NCI-H510A treated with DMSO at 0.1 percent for 48 hours (cell line): ENCODE data around the gene EQTN.
A peak's percentile ranks its signal among the peaks of the same experiment; 100 is the strongest.

Experiments
- DNase-seq: peaks from one replicate; lab custom pipeline; 2025; lab: John Stamatoyannopoulos, UW

The EQTN gene

DNA sequence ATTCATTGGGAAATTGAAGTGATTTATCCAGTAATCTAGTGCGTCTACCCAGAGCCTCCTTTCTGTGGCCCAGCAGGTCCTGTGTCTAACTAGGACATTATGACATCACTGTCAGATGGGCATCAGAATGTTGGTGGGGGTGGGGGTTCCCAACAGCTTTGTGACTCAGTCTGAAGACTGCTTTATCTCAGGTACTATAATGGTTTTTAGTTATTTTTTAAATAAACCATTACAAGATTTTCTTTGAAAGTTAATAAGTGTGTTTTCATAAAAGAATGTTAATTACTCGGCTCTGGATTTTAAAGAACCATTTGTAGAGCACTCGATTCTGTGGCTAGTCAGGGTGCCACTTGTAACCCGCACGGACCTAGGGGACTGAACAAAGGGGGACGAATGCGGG lies at the start of gene EQTN:
TSS of gene EQTN (minus strand) at position 101 of the 400 bp plus-strand sequence. CDS start at position 6, 95 bp downstream.
- no peak for DNase-seq

DNA sequence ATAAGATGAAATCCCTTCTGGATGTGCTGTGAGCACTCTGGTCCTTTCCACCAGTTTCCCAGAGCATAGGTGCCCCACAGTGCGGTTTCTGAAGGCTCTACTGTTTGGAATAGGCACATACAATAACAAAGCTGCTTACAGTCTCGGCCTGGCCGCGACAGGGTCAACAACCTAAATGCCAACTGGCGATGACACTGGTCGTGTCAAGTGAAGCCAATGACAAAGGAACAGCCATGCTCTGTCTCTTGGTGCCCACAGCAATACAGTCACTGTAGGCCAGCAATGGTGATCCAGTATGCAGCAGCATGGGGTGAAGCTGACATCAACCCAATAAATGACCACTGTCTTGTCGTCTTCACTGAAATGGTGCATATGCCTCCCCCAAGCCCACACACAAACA lies 47.8 kb upstream of the EQTN start:
- DNase-seq, result no peak

DNA sequence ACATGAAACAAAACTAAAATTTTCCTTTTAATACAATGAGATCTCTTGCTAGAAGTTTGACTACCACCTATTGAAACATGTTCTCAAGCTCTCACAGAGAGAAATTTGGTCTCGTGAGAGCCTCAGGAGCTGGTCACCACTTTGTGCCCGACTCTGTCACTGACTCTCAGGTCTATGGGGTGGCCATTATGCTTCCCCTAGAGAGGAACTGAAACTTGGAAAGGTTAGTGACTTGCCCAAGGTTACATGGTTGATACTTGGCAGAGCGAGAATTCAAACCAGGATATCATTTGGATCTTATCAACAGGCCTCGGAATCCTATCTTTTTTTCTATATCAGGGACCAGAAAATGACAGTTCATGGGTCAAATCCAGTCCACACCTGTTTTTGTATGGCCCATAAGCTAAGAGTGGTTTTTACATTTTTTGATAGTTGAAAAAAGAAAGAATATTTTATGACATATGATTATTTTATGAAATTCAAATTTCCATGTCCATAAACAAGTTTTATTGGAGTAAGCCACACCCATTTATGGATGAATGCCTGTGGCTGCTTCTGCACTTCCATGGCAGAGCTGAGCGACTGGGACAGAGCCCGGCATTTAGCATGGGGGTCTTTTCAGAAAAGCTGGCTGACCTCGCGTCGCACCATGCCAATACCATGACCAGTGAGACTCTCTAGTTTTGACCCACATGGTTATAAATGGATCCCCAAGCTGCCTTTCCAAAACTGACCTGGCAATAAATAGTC lies 44.8 kb upstream of the EQTN start:
- DNase-seq, result no peak

DNA sequence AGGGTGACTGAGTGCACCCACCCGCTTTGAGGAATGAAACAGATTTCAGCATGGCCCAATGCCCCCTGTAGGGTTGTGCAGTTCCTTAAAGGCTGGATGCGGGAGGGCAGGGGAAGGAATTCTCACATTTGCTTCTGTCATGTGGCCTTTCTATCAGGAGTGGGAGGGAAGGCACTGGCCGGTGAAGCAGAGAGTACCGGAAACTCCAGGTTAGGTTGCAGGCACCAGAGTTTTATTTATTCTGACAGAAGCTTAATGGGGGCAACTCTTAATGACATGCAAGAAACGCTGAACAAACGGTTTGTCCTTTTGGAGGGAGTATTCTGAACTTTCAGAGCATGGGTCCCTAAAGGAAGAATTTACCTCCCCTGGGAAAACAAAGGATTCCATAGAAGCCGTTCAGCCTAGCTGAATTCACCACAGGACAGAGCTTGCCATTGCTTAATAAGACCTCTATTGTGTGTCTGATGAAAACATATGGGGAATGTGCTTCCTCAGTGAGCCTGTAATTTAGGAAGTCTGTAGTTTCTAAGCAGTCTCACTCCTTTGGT lies 44.1 kb upstream of the EQTN start:
- no peak for DNase-seq

DNA sequence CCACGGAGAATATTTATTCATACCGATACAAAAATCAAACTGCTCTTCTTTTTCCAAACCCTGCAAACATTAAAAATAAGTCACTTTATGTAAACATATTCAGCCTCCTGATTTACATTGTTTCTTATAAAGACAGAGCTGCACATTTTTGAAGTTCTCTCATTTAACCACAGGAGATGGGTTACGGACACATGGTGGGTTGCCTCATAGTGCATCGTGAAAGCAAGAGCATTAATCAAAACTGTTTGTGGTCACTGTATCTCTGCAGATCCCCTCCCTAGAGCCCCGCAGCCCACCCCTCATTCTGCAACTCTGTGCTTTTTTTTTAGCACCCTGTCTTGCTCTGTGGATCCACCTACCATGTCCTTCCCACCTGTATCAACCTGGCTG lies 43.3 kb upstream of the EQTN start:
- DNase-seq, result no peak

DNA sequence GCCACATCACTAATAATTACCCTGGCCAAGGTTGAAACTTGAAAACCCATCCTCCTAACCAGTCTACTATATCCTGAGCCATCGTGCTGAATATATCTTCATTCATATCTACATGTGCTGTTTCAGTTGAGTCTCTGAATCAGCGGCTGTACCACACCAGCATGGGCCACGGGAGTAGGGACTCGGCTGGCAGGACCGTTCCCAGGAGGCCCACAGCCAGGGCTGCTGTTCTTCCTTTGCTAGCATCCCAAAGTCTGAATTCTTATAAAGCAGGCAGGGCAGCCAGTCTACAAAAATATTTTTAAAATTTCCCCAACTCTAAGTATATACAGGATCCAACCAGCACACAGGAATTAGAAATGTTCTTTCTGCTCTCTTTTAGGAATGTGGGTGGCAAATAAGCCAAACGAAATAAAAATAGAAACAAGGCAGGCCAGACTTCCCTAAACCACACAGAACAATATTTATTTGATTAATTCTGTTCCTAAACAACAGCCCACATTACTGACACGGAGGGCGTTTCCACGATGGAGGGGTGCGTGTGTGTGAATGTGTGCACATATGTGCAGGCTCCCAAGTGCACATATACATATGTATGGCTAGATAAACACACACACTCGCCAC lies 42.8 kb upstream of the EQTN start:
- DNase-seq, result no peak

DNA sequence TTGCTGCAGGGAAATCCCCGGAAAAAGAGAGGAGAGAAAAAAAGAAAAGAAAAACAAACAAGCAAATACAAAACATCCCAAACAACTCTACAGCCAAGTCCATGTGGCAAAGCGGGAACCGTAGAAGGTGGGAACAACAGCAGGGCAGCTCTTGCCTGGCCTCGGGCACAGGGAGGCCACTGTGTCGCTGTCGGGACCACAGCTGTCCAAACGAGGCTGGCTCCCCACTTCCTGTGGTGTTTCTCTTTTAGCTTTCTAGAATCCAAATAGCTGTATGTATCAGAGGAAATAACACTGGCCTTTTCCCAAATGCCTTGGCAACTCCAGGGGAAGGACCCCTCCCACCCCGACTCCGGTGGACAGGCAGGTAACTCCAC lies 41.6 kb upstream of the EQTN start:
- DNase-seq, result no peak

DNA sequence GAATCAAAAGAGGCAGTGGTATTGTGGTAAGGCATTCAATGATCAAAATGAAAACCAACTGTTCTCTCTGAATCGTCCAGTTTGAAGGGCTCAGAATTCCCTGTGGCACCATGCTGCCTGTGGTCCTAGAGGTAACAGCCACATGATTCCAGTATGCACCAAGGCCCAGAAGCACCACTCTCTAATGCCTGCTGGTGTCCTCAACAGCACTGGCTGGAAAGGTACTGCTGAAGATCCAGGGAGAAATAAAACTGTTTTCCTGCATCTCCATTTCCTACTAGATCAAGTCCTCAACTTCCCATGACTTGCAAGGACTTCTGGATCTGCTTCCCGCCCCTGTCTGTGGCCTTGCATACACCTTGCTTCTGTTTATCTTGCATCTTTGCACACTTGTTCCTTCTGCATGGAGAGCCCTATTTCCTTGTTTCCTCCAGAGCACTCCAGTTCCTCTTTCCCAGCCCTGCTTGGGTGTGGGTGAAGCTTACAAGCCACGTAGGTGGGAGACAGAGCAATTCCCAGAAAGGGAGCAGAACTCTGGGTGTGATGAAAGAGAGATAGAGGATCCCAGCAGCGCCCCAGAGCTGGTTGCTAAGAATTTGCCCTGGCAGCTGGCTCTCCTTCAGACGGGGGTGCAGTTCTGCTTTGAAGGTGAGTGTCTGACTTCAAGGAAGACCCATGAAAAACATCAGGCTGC lies 41.0 kb upstream of the EQTN start:
- no peak for DNase-seq

DNA sequence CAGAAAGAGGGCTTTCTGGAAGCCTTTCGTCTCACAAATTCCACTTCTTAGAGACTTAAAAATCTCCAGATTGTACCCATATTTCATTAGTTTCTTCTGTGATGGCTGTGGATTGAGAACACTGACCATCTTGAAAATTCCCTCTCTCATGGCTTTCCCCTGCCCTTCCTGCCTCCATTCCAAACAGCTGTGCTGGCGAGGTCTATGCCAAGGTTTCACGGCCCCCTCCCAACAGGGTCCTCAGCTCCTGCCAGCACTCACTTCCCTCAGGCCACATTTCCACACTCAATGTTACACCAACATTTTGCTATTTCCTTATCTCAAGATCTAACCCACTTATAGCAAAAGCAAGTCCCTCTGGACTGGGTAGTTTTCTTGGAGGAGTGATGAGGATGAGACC lies 40.3 kb upstream of the EQTN start:
- no peak for DNase-seq

DNA sequence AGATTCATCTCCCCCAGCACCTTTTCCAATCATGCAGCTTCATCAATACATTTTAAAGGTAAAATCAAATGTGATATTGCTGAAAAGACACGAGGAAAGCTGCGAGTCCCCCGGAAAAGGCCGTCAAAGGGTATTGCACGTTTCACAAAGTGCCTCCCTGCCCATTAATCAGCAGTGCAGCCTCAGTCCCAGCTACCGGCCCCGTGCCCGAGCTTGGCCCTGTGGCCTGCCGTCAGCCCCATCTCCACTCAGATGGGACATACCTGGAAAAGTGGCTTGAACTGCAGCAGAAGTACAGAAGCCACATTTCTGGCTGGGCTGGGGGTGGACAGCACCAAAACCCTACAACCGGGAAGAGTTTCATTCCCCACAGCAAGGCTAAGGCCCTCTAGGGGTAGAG lies 39.9 kb upstream of the EQTN start:
- no peak for DNase-seq

DNA sequence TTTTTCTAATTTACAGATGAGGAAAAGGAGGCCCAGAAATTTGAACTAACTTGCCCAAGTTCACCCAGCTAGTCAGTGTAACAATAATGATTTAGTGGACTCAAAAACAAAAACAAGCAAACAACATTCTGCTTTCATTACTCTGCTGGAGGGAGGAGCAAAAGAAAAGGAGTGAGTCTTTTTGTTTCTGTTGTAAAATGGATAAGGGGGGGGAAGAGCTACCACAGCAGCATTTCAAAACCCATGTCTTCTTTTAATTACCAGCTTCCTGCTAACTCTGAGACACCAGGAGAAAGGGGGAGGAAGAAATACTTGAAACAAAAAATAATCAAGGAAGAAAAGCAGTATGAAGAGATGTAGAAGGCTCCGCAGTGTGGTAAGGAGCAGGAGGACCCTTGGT lies 39.2 kb upstream of the EQTN start:
- no peak for DNase-seq

DNA sequence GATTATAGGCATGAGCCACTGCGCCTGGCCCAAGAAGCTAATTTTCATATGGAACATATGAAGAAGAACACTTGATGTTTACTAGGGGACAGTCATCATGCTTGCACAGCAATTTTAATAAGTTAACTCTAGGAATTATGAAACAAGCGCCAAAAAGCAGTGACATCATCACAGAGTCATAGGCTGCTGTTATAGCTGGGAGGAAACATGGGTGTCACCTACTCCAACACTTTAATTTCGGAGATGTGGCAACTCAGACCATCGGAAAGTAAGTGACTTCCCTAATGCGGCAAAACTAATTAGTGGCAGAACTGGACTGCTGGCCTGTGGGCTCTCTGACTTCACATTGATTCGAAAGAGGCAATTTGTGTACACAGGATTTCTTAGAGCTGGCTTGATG lies 38.1 kb upstream of the EQTN start:
- DNase-seq, result no peak

DNA sequence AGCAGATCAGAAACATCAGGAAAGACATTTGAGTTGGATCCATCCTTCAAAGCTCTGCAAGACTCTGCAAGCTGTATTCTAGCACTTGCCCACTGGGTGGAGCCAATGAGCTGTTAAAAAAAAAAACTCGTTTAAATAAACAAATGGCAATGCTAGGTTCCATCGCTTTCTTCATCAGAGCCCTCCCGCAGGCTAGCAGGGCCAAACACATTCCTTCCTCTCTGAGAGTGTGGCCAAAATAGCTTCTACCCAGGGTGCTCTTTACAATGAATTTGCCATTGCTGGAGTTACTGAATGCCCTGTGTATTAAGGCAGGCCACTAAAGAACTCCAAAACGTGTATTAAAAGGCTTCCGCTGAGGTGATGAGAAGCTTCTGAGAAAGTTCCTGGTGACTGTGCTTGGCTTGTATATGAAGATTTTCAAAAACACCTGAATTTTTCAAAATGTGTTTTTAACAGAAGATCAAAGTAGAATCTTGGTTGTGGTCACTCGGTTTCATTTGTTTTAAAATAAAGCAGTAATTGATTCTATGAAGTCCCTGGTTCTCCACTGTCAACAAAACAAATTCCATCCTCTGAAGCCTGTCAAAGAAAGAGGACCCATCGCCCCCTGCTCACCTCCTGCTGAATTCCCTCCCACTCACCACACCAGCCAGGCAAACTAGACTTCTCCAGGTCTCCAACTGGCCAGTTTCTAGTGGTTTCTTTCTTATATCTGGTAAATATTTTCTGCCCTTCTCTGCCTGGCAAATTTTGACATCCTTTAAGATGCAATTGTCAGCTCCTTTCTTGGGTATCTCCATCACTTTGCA lies 36.5 kb upstream of the EQTN start:
- DNase-seq, result peak; percentile 39

DNA sequence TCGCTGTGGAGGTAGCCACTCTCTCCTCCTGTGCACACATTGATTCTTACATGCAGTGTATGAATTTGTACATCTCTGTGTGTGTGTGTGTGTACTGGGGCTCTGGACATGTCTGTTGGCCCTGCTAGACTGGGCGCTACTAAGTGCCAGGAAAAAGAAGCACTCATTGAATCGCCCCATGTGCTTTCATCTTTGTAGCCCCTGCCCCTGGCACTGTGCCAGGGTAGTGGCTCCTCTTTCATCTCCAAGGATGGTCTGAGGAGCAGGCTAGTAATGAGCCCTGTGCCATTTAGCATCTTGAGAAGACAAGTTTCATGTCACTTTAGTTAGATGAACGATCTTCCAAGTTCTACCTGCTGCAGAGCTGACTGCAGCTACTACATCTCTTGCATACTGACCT lies 34.4 kb upstream of the EQTN start:
- DNase-seq, result no peak

DNA sequence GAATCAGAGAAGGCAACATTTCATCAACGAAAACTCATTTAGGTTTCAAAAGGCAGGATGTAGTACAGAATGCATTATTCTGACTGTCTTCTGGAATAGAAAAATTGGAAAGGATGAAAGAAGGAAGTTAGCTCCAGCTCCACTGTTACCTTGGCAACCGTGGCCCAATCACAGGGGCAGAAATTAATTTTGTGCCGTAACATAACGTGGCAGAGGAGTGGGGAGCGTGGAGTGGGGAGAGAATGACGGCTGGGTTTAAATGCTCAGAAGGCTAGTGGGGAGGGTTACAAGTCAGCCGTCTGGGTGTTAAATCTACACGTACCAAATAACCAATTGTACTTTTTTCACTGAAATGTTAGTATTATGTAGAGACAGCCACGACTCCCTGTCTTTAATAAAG lies 32.3 kb upstream of the EQTN start:
- no peak for DNase-seq

DNA sequence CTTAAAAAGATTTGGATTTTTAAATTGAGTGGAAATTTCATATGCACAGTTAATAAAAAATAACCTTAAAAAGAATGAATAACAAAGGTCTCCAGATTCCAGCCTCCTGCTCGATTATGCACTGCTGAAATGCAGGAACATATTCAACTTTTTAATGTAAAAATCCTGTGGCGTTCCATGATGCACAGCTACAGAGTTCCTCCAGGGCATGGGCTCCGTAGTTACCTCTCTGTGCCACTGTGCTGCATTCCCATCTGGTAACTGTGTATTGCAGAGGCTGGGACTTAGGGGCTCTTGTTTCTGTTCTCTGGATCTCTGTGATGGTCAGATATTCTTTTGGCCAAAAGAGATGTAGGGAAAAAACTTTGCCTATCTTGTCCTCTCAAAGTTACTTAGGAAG lies 31.5 kb upstream of the EQTN start:
- DNase-seq, result no peak

DNA sequence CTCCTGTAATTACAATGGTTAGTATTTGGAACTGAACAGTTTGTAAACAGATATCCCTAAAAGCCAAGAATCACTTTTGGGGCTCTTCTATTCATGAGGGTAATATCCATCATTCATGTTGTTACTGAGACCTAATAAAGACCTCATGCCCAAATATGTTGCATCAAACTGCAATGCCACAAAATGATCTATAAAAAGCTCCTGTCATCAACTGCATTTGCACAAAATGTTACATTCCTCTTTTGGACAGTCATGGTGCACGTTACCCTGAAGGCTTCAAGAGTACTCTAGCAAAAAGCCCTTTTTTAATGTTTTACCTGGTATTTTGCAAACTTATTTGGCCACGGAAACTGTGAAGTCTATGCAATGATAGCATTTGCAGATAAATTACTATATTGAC lies 14.2 kb upstream of the EQTN start:
- DNase-seq, result no peak

DNA sequence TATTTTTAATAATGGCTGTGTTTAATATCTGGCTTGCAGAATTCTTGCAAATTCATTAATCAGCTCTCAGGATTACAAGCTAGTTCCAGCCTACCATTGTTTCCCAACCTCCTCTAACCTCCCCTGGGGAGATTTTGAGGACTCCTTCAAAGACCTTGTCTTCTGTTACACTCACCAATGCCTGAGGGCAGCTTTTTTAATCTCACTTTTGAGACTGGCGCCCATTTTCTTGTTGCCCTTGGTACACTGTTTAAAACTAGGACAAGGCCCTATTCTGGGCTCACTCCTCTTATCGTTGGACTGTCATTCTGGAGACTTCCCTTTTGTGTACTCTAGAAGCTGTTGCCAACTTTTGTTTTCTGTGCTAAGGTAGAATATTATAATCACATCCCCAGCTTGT lies 13.6 kb upstream of the EQTN start:
- no peak for DNase-seq

DNA sequence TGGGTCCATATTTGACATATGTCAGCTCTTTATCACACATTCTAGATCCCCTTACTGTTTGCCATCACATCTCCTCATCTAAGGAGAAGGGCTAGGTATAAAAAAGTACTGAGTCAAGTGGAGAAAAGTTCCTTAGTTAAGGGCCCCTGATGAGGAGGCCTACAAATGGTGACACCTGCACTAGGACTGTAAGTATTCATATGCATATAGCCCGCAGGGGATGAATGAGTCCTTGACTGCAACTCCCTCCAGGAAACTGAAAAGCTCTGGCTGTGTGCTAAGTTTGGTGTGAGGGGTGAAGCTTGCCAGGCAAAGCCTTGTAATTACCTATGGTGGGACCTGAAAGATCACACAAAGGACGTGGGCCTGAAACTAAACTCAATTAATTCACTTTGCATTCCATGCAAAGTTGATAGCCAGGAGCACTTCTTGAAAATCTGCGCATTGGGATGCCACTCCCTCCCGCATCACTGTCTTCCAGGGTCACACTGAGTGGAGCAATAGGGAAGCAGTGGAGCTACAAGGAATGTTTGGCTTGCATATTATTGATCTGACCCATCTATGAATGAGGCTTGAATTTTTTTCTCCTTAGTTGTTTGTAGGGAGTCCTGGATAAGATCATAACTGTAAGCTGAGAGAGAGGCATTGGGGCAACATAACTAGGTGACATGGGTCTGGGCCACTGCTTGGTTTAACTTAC lies 11.9 kb upstream of the EQTN start:
- no peak for DNase-seq

DNA sequence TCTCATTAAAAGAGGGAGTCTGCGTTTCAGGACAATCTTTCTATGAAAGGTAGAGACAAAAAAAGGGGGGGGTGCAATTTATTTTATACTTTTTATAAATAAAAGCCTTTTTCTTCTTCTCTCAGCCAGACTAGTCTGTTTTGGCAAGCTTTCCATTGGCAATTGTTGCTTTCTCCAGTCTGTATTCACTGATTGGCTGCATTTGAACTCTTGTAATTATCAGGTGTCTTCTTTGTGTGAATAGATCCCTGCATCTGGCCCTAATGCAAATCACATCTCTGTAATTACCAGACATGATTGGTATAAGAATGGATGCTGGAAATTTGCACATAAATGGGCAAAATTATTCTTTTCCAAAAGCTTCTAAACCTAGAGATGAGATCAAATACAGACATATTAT lies 7.6 kb upstream of the EQTN start:
- no peak for DNase-seq

DNA sequence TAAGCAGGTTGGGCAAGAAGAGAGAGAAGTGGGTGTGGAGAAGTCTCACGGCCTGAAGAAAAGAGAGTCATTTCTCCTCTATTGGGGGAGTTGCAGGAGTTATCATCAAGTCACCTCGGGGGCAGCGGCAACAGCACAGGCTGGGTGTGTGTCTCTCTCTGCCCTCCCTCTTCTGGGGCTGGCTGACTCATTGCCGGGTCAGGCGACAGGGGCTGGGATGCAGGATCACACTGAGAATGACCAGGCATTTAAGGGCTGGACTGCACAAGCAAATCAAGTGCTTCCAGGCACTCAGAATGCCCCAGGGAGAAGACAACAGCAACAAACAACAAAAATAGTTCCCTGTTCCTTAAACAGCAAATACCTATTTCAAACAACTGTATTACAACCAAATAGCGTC lies 6.3 kb upstream of the EQTN start:
- no peak for DNase-seq

DNA sequence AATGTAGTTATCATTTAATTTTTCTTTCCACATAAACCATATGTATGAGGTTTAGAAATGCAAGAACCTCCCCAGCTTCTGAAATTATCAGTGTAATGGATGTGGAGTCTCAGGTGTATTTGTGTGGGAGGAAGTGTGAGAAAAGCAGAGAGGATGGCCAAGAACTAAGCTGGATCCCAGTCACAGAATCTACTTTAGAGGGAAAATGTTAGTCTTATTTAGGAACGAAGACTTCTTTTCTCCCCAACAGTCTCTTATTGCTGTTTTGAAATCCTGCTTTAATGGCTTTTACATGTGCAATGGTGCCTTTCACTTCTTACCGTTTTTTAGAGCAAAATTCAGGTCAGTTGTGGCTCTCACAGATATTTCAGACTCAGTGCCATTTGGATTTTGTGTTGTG lies 3.0 kb downstream of the EQTN start:
- DNase-seq, result no peak
